ENCODE measurements around the gene NEGR1. TPM values are rescaled to one million over a fixed set of nuclear protein-coding genes. Genes with fewer than 3 reads are reported as not detected.

The NEGR1 gene
- total RNA-seq, 1 experiment from 2014 or later: 0.05 TPM

DNA sequence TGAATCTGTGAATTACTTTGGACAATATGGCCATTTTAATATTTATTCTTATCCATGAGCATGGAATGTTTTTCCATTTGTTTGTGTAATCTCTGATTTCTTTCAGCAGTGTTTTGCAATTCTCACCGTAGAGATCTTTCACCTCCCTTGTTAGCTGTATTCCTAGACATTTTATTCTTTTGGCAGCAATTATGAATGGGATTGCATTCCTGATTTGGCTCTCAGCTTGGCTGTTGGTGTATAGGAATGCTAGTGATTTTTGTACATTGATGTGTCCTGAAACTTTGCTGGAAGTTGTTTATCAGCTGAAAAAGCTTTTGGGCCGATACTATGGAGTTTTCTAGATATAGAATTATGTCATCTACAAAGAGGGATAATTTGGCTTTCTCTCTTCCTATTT lies 44.2 kb upstream of the NEGR1 start:
- no peak overlapping the region for H3K9ac ChIP-seq (ENCODE audit: low read length)
- CTCF ChIA-PET: no interaction called here
- no peaks in the 10 kb centered on the region for H3K36me3 ChIP-seq (ENCODE audit: control insufficient read depth in 1 of 2, insufficient read depth in 2 of 2, low read length in 2 of 2)
- no peak for DNase-seq (ENCODE audit: low read depth, low spot score)
- no TSS peak for BruUV-seq (replicated peaks)
- RAD21 ChIA-PET (ENCODE audit: low non-redundant PET in 1 of 2, low total read pairs in 2 of 2, uncharacterized antibody in 2 of 2, unreplicated experiment in 2 of 2): no interaction called here
- no peaks in the 10 kb centered on the region for H3K79me2 ChIP-seq (ENCODE audit: insufficient read depth, low read length)
- no peaks in the 10 kb centered on the region for H3K27me3 ChIP-seq (ENCODE audit: insufficient read depth, low read length)
- intact Hi-C loops (cut with micrococcal nuclease): no loop called here
- H3K9me2 ChIP-seq (ENCODE audit: insufficient read depth): no peaks in the 10 kb centered on the region
- no peaks in the 10 kb centered on the region for H3K9me3 ChIP-seq (ENCODE audit: control insufficient read depth in 1 of 2, insufficient read depth in 1 of 2, low read depth in 1 of 2, low read length in 2 of 2)
- no peaks in the 10 kb centered on the region for H4K20me1 ChIP-seq (ENCODE audit: insufficient read depth)
- H3K4me1 ChIP-seq (ENCODE audit: control insufficient read depth in 1 of 2, insufficient read depth in 2 of 2, low read length in 2 of 2): no peaks in the 10 kb centered on the region
- H3K4me2 ChIP-seq (ENCODE audit: low read length): no peak overlapping the region
- no peak overlapping the region for H3K27ac ChIP-seq (ENCODE audit: low read depth, low read length)
- POLR2A ChIA-PET: no interaction called here
- ATAC-seq: no peak
- no peak overlapping the region for H2AFZ ChIP-seq (ENCODE audit: low read depth, low read length, poor library complexity, severe bottlenecking)
- no peak overlapping the region for H3K4me3 ChIP-seq (replicated peaks in 1 of 2; ENCODE audit: low read depth in 1 of 2, low read length in 2 of 2)
- TF ChIP-seq, protein P1, sequence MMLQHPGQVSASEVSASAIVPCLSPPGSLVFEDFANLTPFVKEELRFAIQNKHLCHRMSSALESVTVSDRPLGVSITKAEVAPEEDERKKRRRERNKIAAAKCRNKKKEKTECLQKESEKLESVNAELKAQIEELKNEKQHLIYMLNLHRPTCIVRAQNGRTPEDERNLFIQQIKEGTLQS (IDR thresholded peaks at IDR 0.05): no peak
- TF ChIP-seq CEBPB (IDR thresholded peaks at IDR 0.05; ENCODE audit: low read depth) (no peak), RAD21 (IDR thresholded peaks at IDR 0.05; ENCODE audit: low read depth) (no peak), EZH2 (IDR thresholded peaks at IDR 0.05) (no peak), JUND (IDR thresholded peaks at IDR 0.05) (no peak), EGR1 (IDR thresholded peaks at IDR 0.05; ENCODE audit: low read depth) (no peak)
- TF ChIP-seq, protein P2, sequence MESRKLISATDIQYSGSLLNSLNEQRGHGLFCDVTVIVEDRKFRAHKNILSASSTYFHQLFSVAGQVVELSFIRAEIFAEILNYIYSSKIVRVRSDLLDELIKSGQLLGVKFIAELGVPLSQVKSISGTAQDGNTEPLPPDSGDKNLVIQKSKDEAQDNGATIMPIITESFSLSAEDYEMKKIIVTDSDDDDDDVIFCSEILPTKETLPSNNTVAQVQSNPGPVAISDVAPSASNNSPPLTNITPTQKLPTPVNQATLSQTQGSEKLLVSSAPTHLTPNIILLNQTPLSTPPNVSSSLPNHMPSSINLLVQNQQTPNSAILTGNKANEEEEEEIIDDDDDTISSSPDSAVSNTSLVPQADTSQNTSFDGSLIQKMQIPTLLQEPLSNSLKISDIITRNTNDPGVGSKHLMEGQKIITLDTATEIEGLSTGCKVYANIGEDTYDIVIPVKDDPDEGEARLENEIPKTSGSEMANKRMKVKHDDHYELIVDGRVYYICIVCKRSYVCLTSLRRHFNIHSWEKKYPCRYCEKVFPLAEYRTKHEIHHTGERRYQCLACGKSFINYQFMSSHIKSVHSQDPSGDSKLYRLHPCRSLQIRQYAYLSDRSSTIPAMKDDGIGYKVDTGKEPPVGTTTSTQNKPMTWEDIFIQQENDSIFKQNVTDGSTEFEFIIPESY (IDR thresholded peaks at IDR 0.05; ENCODE audit: extremely low read depth, insufficient replicate concordance, low read length): no peak
- TF ChIP-seq, protein P3, sequence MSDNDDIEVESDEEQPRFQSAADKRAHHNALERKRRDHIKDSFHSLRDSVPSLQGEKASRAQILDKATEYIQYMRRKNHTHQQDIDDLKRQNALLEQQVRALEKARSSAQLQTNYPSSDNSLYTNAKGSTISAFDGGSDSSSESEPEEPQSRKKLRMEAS (IDR thresholded peaks at IDR 0.05): no peak

DNA sequence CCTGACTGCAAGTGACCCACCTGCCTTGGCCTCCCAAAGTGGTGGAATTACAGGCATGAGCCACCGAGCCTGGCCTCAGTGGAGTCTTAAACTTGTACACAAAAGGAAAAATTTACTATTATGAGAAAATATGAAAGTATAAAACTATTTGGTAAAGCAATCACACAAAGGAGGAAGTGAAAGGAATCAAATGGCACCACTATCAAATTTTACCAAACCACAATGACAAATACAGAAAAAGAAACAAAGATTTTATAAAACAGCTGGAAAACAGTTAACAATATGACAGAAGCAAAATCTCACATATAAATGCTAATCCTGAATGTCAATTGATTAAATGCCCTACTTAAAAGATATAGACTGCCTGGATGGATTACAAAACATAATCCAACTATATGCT lies 42.1 kb upstream of the NEGR1 start:
- CTCF ChIA-PET: no interaction called here
- POLR2A ChIA-PET: no interaction called here
- ATAC-seq (no peak), DNase-seq (ENCODE audit: low read depth, low spot score) (no peak)
- H2AFZ ChIP-seq (ENCODE audit: low read depth, low read length, poor library complexity, severe bottlenecking): no peak overlapping the region
- no peaks in the 10 kb centered on the region for H4K20me1 ChIP-seq (ENCODE audit: insufficient read depth)
- no peaks in the 10 kb centered on the region for H3K36me3 ChIP-seq (ENCODE audit: control insufficient read depth in 1 of 2, insufficient read depth in 2 of 2, low read length in 2 of 2)
- H3K27ac ChIP-seq (ENCODE audit: low read depth, low read length): no peak overlapping the region
- no peak overlapping the region for H3K4me3 ChIP-seq (replicated peaks in 1 of 2; ENCODE audit: low read depth in 1 of 2, low read length in 2 of 2)
- no peaks in the 10 kb centered on the region for H3K4me1 ChIP-seq (ENCODE audit: control insufficient read depth in 1 of 2, insufficient read depth in 2 of 2, low read length in 2 of 2)
- no peaks in the 10 kb centered on the region for H3K9me3 ChIP-seq (ENCODE audit: control insufficient read depth in 1 of 2, insufficient read depth in 1 of 2, low read depth in 1 of 2, low read length in 2 of 2)
- intact Hi-C loops (cut with micrococcal nuclease): no loop called here
- H3K4me2 ChIP-seq (ENCODE audit: low read length): no peak overlapping the region
- RAD21 ChIA-PET (ENCODE audit: low non-redundant PET in 1 of 2, low total read pairs in 2 of 2, uncharacterized antibody in 2 of 2, unreplicated experiment in 2 of 2): no interaction called here
- BruUV-seq (replicated peaks): no TSS peak
- H3K9me2 ChIP-seq (ENCODE audit: insufficient read depth): no peaks in the 10 kb centered on the region
- H3K79me2 ChIP-seq (ENCODE audit: insufficient read depth, low read length): no peaks in the 10 kb centered on the region
- H3K27me3 ChIP-seq (ENCODE audit: insufficient read depth, low read length): no peaks in the 10 kb centered on the region
- H3K9ac ChIP-seq (ENCODE audit: low read length): no peak overlapping the region
- TF ChIP-seq, protein P1 (IDR thresholded peaks at IDR 0.05): no peak
- no peak for TF ChIP-seq CEBPB (IDR thresholded peaks at IDR 0.05; ENCODE audit: low read depth)
- no peak for TF ChIP-seq SIN3A (IDR thresholded peaks at IDR 0.05; ENCODE audit: low read depth)
- TF ChIP-seq EZH2phosphoT487 (IDR thresholded peaks at IDR 0.05; ENCODE audit: borderline replicate concordance): no peak
- TF ChIP-seq, protein P2 (IDR thresholded peaks at IDR 0.05; ENCODE audit: extremely low read depth, insufficient replicate concordance, low read length): no peak
- TF ChIP-seq EGR1 (IDR thresholded peaks at IDR 0.05; ENCODE audit: low read depth): no peak
- no peak for TF ChIP-seq ELF1 (IDR thresholded peaks at IDR 0.05; ENCODE audit: borderline replicate concordance, low read depth)
- no peak for TF ChIP-seq ZNF274 (IDR thresholded peaks at IDR 0.05; ENCODE audit: low read depth, low read length)
- no peak for TF ChIP-seq SP1 (IDR thresholded peaks at IDR 0.05; ENCODE audit: low read depth)
- TF ChIP-seq ZFX (IDR thresholded peaks at IDR 0.05): no peak
- TF ChIP-seq POLR2AphosphoS5 (IDR thresholded peaks at IDR 0.05; ENCODE audit: low read depth, low read length): no peak
